Measurements from ENCODE around the gene PLAC9.
"Not testable (repeated sequence)": the region's sequence is repeated elsewhere in the genome, so short reads cannot be mapped to it uniquely, and the experiment has no call there.

The PLAC9 gene, protein sequence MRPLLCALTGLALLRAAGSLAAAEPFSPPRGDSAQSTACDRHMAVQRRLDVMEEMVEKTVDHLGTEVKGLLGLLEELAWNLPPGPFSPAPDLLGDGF

DNA sequence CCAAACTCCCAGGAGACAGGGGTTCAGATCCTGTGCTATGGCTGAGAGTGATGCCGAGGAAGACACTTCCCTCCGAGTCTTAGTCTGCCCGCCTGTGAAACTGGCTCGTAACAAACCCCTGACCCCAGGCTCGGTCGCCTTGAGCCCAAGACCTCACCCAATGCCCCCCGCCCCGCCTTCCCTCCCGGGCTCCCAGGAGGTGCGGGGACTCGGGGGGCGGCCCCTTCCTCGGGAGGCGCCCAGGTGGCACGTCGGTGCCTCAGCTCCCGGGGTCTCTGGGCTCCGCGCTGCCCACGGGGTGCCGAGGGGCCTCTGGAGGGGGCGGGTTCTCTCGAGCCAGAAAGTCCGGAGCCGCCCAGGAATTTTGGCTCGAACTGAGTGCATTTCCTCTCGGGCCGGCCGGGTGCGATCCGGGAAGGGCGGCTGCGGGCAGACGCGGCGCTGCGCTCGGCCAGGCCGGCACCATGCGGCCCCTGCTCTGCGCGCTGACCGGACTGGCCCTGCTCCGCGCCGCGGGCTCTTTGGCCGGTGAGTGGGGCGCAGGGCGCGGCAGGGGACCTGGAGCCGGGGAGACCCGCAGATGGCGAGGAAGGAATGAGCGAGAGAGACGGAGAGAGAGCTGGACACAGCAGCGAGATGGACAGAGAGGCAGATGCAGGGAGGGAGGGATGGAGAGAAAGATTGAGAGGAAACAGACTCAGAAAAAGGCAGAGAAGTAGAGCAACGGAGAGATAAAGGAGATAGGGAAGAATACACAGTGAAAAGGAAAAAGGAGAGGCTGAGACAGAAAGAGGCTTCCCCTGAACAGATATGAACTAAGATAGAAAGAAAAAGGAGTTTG, at the start of gene PLAC9:
Gene PLAC9 (plus strand): TSS at position 432 of the 841 bp plus-strand sequence. CDS start 33 bp downstream, at position 465.
- no peak for ATAC-seq

DNA sequence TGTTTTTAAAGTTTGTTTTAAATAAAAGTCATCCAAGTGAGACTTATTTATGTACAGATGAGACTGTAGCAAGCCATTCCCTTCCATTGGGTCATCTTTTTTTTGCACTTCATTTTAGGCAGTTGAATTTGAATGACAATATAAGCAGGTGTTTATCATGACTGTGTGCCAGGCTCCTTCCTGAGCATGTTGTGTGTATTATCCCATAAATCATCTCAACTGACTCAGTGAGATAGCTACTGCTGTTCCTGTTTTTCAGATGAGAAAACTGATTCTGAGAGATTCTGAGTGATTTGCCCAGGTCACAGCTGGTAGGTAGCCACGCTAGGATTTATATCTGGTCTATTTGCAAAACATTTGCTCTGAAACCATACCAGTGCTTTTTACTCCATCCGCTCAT, 42.4 kb upstream of the PLAC9 start:
- ATAC-seq = no peak

DNA sequence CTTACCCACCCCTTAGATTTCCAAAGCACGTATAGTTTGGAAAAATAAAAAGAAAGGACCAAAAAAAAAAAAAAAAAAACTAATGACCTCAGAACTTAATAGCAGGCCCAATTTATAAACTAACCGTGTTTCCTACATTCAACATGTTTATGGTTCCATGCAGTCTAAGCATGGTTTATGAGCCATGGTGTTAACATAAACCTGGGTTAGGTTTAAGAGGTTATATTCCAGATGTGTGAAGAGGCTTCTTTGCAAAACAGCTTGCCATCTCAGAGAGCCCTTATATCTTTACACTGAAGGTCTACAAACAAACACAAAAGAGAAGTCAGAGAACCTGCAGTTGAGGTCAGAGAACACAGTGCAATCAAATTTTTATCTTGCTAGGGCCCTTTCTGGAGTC, 38.3 kb upstream of the PLAC9 start:
- no peak for ATAC-seq

DNA sequence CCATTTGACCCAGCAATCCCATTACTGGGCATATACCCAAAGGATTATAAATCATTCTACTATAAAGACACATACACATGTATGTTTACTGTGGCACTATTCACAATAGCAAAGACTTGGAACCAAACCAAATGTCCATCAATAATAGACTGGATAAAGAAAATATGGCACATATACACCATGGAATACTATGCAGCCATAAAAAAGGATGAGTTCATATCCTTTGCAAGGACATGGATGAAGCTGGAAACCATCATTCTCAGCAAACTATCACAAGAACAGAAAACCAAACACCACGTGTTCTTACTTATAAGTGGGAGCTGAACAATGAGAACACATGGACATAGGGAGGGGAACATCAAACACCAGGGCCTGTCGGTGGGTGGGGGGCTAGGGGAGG, 34.3 kb upstream of the PLAC9 start:
- ATAC-seq = not testable (repeated sequence)

DNA sequence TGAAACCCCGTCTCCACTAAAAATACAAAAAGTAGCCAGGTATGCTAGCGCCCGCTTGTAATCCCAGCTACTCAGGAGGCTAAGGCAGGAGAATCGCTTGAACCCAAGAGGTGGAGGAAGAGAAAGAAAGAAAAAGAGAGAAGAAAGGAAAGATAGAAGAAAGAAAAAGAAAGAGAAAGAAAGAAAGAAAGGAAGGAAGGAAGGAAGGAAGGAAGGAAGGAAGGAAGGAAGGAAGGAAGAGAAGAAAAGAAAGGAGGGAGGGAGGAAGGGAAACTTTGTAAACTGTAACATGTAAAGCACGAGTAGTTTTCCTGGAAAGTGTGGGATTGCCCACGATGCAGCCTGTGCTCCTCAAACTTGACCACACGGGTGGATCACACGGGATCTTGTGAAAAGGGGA, 33.2 kb upstream of the PLAC9 start:
- not testable (repeated sequence) for ATAC-seq

DNA sequence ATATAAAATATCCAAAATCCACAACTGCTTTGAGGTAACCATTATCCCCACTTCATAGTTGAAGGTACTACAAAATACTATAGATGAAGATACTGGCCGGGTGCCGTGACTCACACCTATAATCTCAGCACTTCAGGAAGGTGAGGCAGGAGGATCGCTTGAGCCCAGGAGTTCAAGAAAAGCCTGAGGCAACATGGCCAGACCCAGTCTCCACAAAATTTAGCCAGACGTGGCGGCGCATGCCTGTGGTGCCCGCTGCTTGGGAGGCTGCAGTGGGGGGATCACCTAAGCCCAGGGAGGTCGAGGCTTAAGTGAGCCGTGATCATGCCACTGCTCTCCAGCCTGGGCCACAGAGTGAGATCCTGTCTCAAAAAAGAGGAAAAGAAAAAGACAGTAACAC, 32.4 kb upstream of the PLAC9 start:
- no peak for ATAC-seq

DNA sequence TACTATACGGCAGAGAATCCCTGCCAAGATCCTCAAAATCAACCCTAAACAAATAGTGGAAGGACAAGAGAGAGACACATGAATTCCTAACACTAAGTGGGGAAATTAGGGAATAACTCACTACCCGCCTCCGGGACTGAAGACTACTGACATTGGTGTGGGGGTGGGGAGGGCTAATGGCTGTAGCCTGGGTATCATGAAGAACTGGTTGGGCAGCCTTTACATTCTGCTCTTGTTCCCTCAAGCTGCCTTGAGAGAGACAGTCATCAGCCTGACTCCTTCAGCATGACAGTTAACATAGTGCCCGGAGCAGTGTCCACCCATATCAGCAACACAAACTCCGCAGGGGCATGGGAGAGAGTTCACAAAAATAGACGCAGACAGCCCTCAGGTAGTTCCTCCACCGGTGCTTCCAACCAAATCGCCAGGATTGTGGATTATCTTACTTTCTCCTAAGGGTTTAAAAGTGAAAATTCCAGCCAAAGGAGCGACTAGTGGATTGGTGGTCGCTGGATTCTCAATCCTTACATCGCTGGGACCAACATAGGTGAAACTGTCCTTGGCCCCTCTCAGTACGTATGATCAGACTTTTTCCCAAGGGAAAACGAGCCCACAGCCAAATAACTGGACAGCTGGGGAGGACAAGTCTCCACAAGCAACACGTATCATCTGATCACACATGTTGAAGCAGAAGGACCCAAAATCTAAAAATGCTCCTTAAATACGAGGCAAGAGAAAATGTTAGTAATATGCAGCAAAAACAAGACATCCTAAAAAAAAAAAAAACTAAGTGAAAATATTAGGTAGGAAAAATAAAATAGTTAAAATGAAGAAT, 31.5 kb upstream of the PLAC9 start:
- no peak for ATAC-seq

DNA sequence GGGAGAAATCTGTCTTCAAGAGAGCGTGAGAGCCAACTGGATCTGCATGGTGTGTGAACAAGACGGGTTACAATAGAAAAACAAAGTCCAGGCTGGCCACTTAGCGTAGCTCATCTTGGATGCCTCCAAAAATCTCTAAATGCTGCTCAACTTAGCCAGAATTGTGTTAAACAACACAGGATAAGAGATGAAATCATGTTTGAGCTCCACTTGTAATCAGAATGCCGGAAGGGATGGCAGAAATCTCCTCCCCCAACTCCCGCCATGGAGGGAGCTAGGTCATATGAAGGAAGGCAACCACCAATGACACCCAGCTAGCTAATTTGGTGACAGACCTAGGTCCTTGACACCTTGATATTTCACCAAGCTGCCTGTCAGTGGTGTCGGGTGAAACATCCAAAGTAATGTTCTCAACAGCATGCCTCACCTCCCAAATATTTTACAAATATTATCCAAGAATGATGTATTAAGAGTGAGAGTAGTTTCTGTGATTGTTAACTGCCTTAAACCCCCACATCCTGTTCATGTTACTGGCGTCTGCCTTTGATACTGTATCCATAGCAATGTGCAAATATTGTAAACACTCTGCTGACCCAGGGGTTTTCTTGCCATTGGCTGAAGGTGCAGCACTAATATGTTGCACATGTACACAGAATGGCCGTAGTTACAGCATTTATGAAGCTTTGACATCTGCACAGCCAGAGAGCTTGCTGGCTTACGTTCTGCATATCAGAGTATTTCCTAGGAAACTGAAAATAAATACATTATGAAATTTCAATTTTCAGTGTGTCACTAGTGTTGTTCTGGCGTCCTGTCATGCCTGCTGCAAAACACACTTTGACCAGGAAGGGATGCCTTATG, 28.2 kb upstream of the PLAC9 start:
- peak in 1 of 2 donors; percentile 43 for ATAC-seq

DNA sequence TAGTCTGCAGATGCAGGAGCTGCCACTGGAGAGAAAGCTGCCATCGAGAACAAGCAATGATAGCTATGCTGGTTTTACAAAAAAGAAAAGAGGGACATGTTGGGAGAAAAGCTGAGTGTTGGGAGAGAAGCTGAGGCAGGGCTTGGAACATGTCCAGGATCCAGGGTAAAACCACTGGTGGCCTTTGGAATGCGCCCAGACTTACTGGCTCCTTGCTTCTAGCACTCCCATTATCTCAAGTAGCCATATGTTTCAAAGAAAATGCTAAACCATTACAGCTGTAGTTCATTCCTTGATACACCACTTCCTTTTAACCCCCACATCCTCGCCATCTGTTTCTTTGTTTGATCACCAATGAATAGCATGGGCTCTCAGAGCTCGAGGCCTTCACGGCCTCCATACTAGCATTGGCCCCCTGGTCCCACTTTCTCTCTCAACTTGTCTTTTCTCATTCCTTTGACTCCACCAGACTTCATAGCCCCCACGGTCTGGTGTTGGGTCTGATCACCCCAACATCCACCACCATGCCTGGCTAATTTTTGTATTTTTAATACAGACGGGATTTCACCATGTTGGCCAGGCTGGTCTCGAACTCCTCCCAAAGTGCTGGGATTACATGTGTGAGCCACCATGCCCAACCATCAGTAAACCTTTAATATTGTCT, 23.8 kb upstream of the PLAC9 start:
- no peak for ATAC-seq

DNA sequence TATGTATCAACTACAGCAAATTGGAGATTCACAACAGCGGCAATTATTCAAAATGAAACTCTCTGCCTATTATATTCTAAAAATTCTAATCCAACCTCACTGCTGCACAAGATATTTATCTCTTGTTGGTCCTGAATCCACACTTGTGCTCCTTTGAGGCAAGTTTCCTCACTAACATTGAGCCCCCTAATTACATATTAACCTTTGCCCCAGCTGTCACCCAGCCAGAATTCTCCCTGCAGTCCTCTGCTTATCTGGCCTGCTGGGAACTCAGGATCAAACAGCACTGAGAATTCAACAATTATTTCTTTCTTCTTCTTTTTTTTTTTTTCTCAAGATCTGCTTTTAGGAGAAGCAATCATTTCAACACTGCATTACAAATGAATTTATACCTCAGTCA, 21.5 kb upstream of the PLAC9 start:
- ATAC-seq = no peak

DNA sequence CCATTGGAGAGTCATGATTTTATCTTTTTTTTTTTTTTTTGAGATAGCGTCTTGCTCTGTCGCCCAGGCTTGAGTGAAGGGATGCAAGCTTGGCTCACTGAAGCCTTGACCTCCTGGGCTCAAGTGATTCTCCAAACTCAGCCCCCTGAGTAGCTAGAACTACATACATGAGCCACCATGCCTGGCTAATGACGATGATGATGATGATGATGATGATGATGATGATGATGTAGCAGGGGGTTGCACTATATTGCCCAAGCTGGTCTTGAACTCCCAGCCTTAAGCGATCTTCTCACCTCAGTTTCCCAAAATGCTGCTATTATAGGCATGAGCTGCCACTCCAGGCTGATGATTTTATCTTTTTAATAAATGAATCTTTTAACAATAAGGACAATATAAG, 13.9 kb upstream of the PLAC9 start:
- no peak for ATAC-seq

DNA sequence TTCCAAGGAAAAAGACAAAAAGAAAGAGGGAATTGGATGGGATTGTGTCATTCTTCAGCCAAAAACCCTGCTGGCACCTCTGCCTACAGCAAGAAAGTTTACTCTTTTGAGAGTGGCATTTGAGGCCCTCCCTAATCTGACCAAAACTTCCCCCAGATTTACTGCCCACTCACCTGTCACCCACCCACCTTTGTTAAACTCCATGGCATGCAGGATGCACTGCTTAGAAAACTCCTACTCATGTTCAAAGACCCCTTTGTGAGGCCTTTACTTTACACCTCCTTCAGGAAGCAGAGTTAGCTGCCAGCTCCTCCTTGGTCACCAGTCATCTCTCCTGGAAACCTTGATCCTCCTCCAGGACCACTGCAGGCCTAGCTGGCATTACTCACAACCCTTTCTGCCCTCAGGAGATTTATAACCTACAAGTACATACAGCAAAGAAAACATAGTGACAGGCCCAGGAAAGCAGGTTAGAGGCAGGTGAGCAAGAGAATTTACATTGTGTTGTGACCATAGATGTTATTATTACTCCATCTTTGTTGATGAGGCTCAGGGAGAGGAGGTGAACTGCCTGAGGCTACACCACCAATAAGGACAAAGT, 10.3 kb upstream of the PLAC9 start:
- no peak for ATAC-seq

DNA sequence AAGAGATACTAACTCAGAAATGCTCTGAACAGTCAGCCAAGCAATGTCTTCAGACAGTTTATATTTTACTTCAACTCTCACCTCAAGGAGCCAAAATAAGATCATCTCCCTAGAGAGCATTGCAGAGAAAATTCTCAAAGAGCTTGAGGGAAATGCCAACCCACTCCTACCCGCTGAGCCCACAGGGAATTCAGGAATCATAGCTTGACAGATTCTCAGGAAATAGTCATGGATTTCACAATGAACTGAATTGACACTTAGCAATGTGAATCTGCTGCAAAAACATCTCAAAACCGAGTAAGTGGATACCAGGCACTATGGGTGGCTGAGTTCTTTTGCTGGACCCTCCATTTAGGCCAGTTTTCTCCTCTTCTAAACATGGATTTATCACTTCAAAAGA, 9.8 kb upstream of the PLAC9 start:
- no peak for ATAC-seq

DNA sequence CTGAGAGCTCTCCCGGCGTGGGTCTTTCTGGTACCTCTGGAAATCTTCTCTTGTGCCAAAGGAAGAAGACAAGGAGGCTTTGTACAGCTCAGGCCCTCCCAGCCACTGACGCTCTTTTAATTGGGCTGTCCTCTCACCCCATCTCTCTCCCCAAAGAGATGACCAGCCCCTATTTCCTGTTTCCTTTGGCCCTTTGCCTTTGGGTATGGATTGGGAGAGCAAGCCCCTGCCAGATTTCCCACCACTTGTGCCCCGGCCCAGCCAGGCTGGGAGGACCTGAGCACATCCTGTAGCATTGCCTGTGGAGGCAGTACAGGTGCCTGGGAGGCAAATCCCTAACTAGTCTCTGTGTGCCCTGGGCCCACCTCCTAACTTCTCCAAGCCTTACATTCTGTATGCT, 5.7 kb upstream of the PLAC9 start:
- no peak for ATAC-seq

DNA sequence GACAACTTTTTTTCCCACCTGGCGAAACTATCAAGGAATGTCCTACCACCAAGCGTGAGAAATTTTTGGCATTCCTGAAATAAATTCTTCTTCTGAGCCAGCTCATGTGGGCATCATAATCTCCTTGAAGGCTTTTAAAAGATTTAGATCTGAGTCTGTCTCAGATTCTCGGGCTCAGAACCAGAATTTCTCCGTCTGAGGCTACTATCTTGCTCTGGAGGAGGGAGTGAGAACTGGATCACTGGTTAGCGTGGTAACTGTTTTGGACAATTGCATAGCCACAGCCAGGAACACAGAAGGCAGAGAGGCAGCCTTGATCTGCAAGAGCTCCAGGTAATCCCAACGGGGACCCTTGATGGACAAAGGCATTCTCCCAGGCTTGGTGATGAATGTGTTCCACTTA, 1.0 kb upstream of the PLAC9 start:
- ATAC-seq = no peak

DNA sequence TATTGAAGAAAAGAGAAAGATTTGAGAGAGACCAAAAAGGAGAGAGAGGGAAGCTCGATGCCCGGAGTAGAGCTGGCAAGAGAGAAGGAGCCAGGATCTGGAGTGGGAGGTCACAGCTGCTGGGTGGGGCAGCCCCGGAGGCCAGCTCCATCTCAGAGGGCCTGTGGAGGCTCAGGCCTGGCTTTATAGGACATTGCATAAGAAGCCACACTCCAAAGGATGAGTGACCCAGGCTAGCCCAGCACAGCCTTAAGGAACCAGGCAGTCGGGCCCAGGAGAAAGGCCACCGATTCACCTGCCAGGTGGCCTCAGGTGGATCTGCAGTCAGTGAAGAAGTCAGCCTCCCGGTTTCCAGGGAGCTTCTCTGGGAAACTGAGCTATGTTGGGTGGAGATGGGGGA, 676 bp downstream of the PLAC9 start:
- ATAC-seq = no peak

DNA sequence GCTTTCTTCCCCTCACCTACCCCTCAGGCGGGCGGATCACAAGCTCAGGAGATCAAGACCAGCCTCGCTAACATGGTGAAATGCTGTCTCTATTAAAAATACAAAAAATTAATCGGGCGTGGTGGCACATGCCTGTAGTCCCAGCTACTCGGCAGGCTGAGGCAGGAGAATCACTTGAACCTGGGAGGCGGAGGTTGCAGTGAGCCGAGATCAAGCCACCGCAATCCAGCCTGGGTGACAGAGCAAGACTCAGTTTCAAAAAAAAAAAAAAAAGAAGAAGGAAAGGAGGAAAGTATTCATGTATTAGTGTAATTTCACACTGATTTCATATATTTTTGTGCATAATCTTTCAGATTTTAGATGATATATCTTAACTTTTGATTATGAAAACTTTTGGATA, 1.2 kb downstream of the PLAC9 start:
- ATAC-seq = not testable (repeated sequence)

DNA sequence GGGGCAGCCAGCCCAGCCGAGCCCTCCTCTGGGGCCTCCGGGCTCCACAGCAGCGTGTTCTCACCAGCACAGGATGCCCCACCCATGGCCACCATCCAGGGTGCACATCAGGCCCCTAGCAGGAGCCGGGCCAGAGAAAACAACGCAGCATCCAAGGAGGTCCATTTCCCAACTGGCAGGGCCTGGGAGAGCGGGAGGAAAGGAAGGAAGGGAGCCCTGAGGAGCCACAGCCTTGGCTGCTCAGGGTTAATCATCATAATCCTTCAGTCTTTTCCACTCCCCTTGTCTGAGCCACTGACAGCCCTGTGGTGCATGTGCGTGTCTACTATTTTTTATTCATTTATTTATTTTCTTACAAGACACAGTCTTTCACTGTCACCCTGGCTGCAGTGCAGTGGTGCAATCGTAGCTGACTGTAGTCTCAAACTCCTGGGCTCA, 3.6 kb downstream of the PLAC9 start:
- no peak for ATAC-seq

DNA sequence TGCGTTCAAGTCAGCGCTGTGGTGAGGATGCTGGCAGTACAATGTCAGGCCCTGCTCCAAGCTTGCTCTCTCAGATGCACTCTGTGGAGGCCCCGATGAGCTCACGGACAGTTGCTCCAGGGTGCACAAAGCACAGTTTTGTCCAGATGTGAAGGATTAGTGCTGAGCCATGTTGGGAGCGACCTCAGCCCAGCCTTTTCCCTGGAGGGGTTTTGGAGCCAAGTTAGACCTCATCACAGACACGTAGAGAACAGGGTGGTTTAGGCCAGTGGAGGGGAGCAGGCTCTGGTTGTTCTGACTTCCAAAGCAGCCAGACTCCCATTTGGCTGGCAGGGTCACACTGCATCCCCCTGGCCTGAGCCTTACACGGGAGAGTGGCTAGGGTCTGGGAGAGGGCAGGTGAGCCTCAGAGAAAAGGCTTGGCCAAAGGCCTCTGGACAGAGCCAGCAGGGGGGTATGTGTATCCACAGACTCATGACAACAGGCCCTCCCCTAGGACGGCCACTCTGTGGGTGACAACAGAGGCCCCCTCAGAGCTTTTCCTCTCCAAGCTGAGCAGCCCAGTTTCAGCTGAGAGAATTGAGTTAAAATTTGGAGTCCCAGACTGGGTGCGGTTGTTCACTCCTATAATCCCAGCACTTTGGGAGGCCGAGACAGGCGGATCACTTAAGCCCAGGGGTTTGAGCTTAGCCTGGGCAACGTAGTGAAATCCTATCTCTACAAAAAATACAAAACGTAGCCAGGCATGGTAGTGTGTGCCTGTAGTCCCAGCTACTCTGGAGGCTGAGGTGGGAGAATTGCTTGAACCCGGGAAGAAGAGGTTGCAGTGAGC, 4.7 kb downstream of the PLAC9 start:
- no peak for ATAC-seq

DNA sequence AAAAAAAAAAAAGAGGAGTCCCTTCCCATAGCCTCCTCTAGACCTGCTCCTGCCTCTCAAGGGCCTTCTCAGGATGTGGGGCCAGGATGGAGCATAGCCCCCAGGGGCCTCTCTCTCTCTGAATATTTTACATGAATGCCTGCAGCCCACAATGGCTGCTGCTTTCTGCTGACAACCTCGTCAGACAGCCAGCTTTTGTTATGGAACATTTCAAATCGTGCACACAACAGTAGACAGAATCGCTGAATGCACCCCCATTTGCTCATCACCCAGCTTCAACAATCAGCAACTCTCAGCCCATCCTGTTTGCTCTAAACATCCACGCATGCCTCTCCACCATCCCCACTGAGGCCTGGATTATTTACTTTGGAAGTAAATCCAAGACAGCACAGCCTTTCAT, 5.4 kb downstream of the PLAC9 start:
- ATAC-seq = no peak

DNA sequence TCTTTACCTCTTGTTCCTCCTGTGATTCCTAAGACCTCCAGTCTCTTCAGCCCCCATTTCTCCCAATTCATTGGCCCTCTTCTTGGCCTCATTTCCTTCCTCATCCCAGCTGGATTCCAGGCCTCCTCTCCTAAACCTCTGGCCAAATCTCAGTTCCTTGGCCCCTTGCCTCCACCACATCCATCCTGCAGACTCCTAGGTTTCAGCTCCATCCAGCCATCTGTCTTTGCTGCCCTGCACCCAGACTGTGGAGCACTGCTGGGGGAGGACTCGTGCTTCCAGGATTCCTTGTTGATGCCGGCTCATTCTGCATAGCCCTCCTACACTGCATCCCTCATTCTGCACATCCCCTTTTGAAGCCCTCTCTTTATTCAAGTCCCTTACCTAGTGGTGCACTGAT, 6.7 kb downstream of the PLAC9 start:
- ATAC-seq = no peak

Data from activated CD4-positive, CD25-positive, alpha-beta regulatory T cell treated with anti-CD3 and anti-CD28 coated beads, Interleukin-2, amount 50 U/mL, for 24 hours (primary cell).